Measurements from ENCODE around the gene MPDU1. TPM values are rescaled to one million over a fixed set of nuclear protein-coding genes. Genes with fewer than 3 reads are reported as not detected.

The MPDU1 gene
- total and polyA plus RNA-seq, 10 of the 15 experiments (the other 5 are each of a cell fraction or from before 2014, with no cell fraction given), result 3.6 to 138 (median 78.9) TPM

GRCh38 chr17:7580604-7581575 is 2.8 kb upstream of the MPDU1 start (continued):
- TF ChIP-seq PKNOX1 (IDR thresholded peaks at IDR 0.05), result no peak
- no peak for TF ChIP-seq ATF3 (IDR thresholded peaks at IDR 0.05; ENCODE audit: borderline replicate concordance, extremely low read depth, low read depth, low read length)
- TF ChIP-seq EZH2 (IDR thresholded peaks at IDR 0.05; ENCODE audit: borderline replicate concordance, control insufficient read depth, low read depth, low read length), result no peak

GRCh38 chr17:7582396-7583252 is 1.0 kb upstream of the MPDU1 start:
- Histone ChIP-seq H3K79me2 (ENCODE audit: control insufficient read depth, insufficient read depth, low read length) (peaks cover 36% of the 10 kb centered on the region), H3K27ac (ENCODE audit: control insufficient read depth, insufficient read depth) (peak overlapping the region; percentile 99), H3K36me3 (ENCODE audit: control insufficient read depth in 2 of 2, insufficient read depth in 2 of 2, low read length in 1 of 2) (peaks cover 9 to 17% of the 10 kb centered on the region in 2 experiments; a peak in 3 of 4 replicates), H3K9me3 (replicated peaks; ENCODE audit: control insufficient read depth, insufficient read depth, low read length) (no peaks in the 10 kb centered on the region), H3K4me2 (ENCODE audit: control insufficient read depth, insufficient read depth) (peak overlapping the region; percentile 91), H3K4me1 (ENCODE audit: control insufficient read depth, insufficient read depth, low read length) (peaks cover 42% of the 10 kb centered on the region), H3K4me3 (peak overlapping the region; percentile 75; the same call in 1 of the 2 replicates), H3K27me3 (replicated peaks in 1 of 2; ENCODE audit: control insufficient read depth in 2 of 2, insufficient read depth in 2 of 2, low read length in 1 of 2) (no peaks in the 10 kb centered on the region), H2AFZ (ENCODE audit: control insufficient read depth, low read depth, low read length) (no peak overlapping the region), H3K9ac (ENCODE audit: control insufficient read depth, insufficient read depth, low read length) (peak overlapping the region; percentile 100), H4K20me1 (ENCODE audit: control insufficient read depth, insufficient read depth) (no peaks in the 10 kb centered on the region; the same call in 1 of the 2 replicates)
- SMC1A ChIA-PET (ENCODE audit: uncharacterized antibody, unreplicated experiment), result interaction anchor here (1.0 to 4.6 kb wide), 5 partner anchors 7 to 104 kb away, joined by 3 to 42 read pairs (median 6); partner anchors contain the start of genes TP53 and WRAP53
- BruUV-seq (replicated peaks), result no TSS peak
- in situ Hi-C loops (cut with MboI), result no loop called here
- RAD21 ChIA-PET (ENCODE audit: unreplicated experiment), result interaction anchor here (1.4 to 4.0 kb wide), 5 partner anchors 9 to 146 kb away, joined by 6 to 43 read pairs (median 9); partner anchors contain the start of genes FXR2, SENP3, TP53 and WRAP53
- no peak for DNase-seq (ENCODE audit: low read depth, low spot score)
- ATAC-seq, result no peak
- CTCF ChIA-PET, result interaction anchor here (0.8 to 3.8 kb wide), 5 partner anchors 22 to 104 kb away, joined by 3 to 46 read pairs (median 11); partner anchors contain the start of genes SENP3, TNFSF12, TNFSF13 and TP53
- intact Hi-C loops (cut with micrococcal nuclease; ENCODE audit: unreplicated experiment), result loop anchor here (5.0 kb wide), 1 partner anchor 35 kb away; no protein-coding TSS in a partner anchor
- POLR2A ChIA-PET, result interaction anchor here (1.4 to 3.6 kb wide), 3 partner anchors 9 to 104 kb away, joined by 9 to 39 read pairs (median 31); partner anchors contain the start of genes SAT2, TP53 and WRAP53
- FAIRE-seq, result no peak
- WGBS (ENCODE audit: insufficient coverage, insufficient replicate concordance, low lambda C conversion rate, missing lambda C conversion rate), result 97% methylated on average over 24 of the region's 36 CpGs
- no peak for TF ChIP-seq STAT1 (conservative IDR thresholded peaks at IDR 0.05)
- no peak for TF ChIP-seq RELA (IDR thresholded peaks at IDR 0.05; ENCODE audit: borderline replicate concordance, partially characterized antibody)
- TF ChIP-seq BACH1 (IDR thresholded peaks at IDR 0.05; ENCODE audit: borderline replicate concordance), result 0 out of 2 replicates have a peak, but pooled peaks have one; percentile 31
- peak; percentile 19; the same call in 1 of the 2 replicates for TF ChIP-seq POLR2A (IDR thresholded peaks at IDR 0.05; ENCODE audit: low read depth, low read length)
- no peak for TF ChIP-seq RELB (IDR thresholded peaks at IDR 0.05; ENCODE audit: low read depth)
- no peak for TF ChIP-seq TCF7 (IDR thresholded peaks at IDR 0.05; ENCODE audit: borderline replicate concordance)
- no peak for TF ChIP-seq IKZF1 (conservative IDR thresholded peaks at IDR 0.05)
- TF ChIP-seq SREBF2 (IDR thresholded peaks at IDR 0.05; ENCODE audit: low read length), result no peak

Measured in GM12878 (cell line).